Skeletal muscle tissue (tissue), 4 donors: Measurements from ENCODE around the gene OOSP1. TPM values are rescaled to one million over a fixed set of nuclear protein-coding genes. Genes with fewer than 3 reads are reported as not detected.
"Not testable (repeated sequence)": the region's sequence is repeated elsewhere in the genome, so short reads cannot be mapped to it uniquely, and the experiment has no call there.

Experiments used
- H3K27ac ChIP-seq: one replicate; pipeline ENCODE4 v1.7.0; 2013; ENCODE audit warnings: mild to moderate bottlenecking, low read depth, low read length, inconsistent platforms
- H3K27me3 ChIP-seq, 3 donors: one replicate each; pipeline ENCODE4 v1.7.0; 2013; ENCODE audit warnings: low read length in 3 of 3; ENCODE audit not compliant: control insufficient read depth in 3 of 3, insufficient read depth in 3 of 3
- H3K36me3 ChIP-seq, 3 donors: one replicate each; pipeline ENCODE4 v1.7.0; 2013; ENCODE audit warnings: low read length in 3 of 3; ENCODE audit not compliant: control insufficient read depth in 3 of 3, insufficient read depth in 3 of 3
- H3K4me1 ChIP-seq, 3 donors: one replicate each; pipeline ENCODE4 v1.7.0; 2013; ENCODE audit warnings: low read length in 3 of 3, mild to moderate bottlenecking in 3 of 3; ENCODE audit not compliant: control insufficient read depth in 3 of 3, insufficient read depth in 3 of 3
- H3K4me3 ChIP-seq, 3 donors: one replicate each; pipeline ENCODE4 v1.7.0; 2013; ENCODE audit warnings: low read length in 3 of 3
- H3K9ac ChIP-seq, 3 donors: one replicate each; pipeline ENCODE4 v1.7.0; 2013; ENCODE audit warnings: low read length in 3 of 3, mild to moderate bottlenecking in 3 of 3, moderate library complexity in 2 of 3, low read depth in 1 of 3
- H3K9me3 ChIP-seq, 3 donors: one replicate each; pipeline ENCODE4 v1.7.0; 2013; ENCODE audit warnings: low read length in 3 of 3; ENCODE audit not compliant: control insufficient read depth in 3 of 3
- total RNA-seq: library from RNA; depleted of rRNA; stranded (reverse); fragments of >200 nt; gene quantifications from one replicate; pipeline ENCODE4 v1.2.3, GENCODE V29; 2014
- donor health status: Osteomylitis.

The OOSP1 gene, protein sequence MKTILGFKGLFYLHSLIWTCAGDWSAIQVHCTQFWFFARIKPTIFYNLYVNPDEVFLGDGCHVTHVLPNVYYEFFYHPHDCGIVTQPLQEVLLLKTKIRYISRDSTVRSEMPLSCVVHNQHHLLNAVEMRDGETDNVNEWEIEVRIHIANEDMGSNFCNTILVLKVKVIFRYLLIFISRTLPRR
- total RNA-seq = not detected

DNA sequence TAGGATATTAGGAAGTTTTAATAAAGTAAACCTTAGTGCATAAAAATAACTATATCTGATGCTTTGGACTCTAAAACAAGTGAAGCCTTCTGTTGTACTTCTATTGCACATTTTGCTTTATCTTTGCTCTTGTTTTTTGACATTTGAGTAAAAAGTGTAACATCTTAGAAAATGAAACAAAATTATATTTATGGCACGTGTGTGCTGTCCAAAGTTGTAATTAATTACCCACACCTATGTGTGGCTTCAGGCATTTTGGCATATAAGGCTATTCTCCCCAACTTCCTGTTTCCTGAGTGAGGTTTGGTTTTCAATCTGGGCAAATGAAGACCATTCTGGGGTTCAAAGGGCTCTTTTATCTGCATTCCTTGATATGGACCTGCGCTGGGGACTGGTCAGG lies at the start of gene OOSP1:
OOSP1 (plus strand) TSS at position 301 of the 400 bp plus-strand sequence; CDS start at position 324, 23 bp downstream.
- Histone ChIP-seq H3K36me3 (no peaks in the 10 kb centered on the region), H3K4me3 (no peak within 1 kb of the TSS), H3K9ac (no peak within 1 kb of the TSS)

DNA sequence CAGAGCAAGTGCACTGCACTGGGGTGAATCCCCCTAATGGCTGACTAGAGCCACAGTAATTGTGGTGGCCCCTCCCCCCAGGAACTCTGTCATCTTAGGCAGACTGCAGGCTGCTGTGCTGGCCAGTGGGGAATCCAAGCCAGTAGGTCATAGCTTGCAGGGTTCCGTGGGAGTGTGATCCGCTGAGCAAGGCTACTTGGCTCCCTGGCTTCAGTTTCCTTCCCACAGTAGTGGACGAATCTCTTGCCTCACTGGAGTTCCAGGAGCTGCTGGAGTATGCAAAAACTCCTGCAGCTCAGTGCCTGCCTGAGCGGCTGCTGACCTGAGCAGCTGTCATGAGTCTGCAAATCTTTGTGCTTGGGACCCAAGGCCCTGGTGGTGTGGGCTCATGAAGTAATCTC lies 46.5 kb upstream of the OOSP1 start:
- Histone ChIP-seq H3K4me1 (no peaks in the 10 kb centered on the region), H3K36me3 (no peaks in the 10 kb centered on the region), H3K4me3 (no peak overlapping the region), H3K9ac (no peak overlapping the region), H3K27me3 (no peaks in the 10 kb centered on the region), H3K9me3 (peaks cover 0 to 2% (median 2%) of the 10 kb centered on the region in 3 donors), H3K27ac (no peak overlapping the region)

More for the DNA sequence above, at the start of gene OOSP1:
- no peaks in the 10 kb centered on the region for H3K9me3 ChIP-seq
- no peak within 1 kb of the TSS for H3K27ac ChIP-seq
- no peaks in the 10 kb centered on the region for H3K4me1 ChIP-seq
- H3K27me3 ChIP-seq = no peaks in the 10 kb centered on the region

DNA sequence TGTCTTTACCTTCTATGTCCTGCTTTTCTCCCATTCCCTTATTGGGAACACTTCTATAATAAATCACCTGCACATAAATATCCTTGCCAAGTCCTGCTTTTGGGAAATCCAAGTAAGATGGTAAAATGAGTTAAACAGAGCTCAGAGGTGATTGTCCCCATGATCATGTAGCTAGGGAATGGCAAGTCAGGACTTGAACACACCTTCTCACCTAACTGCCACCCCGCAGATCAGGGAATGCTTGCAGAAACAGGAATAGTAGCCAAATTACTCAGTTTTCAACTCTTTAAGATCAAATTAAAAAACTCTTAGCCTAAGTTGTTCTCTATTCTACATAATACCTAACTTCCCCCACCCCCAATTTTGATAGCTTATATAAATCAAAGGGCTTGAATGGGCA lies 43.6 kb upstream of the OOSP1 start:
- H3K27me3 ChIP-seq = no peaks in the 10 kb centered on the region
- H3K4me3 ChIP-seq = no peak overlapping the region
- peaks cover 0 to 2% (median 0%) of the 10 kb centered on the region in 3 donors for H3K9me3 ChIP-seq
- no peak overlapping the region for H3K9ac ChIP-seq
- H3K27ac ChIP-seq = no peak overlapping the region
- H3K4me1 ChIP-seq = no peaks in the 10 kb centered on the region
- H3K36me3 ChIP-seq = no peaks in the 10 kb centered on the region

DNA sequence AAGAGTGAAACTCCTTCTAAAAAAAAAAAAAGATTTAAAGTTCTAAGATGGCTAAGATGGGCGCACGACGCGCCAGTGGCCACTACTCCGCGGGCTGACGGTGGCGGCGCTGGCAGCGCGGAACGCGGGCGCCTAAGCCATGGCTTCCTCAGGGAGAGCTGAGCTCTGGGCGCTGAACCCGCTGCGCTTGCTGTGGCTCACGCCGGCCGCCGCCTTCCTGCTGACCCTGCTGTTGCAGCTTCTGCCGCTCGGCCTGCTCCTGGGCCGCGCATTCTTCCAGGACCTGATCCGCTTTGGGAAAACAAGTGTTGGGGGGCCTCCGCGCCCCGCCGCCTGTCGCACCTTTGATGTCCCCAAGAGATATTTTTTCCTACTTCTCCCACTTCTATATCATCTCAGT lies 40.2 kb upstream of the OOSP1 start:
- H3K9me3 ChIP-seq = no peaks in the 10 kb centered on the region
- H3K36me3 ChIP-seq = no peaks in the 10 kb centered on the region
- no peaks in the 10 kb centered on the region for H3K27me3 ChIP-seq
- H3K4me1 ChIP-seq = no peaks in the 10 kb centered on the region
- no peak overlapping the region for H3K4me3 ChIP-seq
- H3K9ac ChIP-seq = no peak overlapping the region
- no peak overlapping the region for H3K27ac ChIP-seq

DNA sequence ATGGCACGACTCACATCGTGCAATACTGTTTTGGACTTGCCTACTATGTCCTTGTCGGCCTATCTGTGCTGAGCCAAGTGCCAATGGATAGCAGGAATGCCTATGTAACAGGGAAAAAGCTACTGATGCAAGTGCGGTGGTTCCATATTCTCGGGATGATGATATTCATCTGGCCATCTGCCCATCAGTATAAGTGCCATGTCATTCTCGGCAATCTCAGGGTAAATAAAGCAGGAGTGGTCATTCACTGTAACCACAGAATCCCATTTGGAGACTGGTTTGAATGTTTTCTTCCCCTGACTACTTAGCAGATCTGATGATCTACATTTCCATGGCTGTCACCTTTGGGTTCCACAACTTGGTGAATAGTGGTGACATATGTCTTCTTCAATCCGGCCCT lies 39.6 kb upstream of the OOSP1 start:
- Histone ChIP-seq H3K9ac (no peak overlapping the region), H3K9me3 (no peaks in the 10 kb centered on the region), H3K4me1 (no peaks in the 10 kb centered on the region), H3K36me3 (no peaks in the 10 kb centered on the region), H3K4me3 (no peak overlapping the region), H3K27ac (no peak overlapping the region), H3K27me3 (no peaks in the 10 kb centered on the region)

DNA sequence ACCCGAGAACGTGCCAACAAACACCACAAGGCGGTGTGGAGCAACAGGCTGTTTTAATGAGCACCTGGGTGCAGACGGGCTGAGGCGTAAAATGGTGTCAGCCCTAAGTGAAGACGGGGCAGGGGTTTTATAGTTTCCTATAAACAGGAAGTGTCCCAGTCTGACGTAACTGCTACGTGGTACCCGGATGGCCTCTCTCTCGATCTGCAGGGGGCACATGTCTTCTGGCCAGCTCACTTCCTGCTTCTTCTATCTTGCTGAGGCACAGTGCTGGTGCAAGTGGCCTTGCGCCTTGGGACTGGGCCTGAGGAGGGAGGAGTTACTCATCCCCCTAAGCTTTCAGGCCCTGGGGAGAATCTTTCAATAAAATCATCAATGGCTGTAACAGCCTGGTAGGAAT lies 38.7 kb upstream of the OOSP1 start:
- H3K4me3 ChIP-seq = no peak overlapping the region
- H3K9ac ChIP-seq = no peak overlapping the region
- H3K27me3 ChIP-seq = no peaks in the 10 kb centered on the region
- no peak overlapping the region for H3K27ac ChIP-seq
- no peaks in the 10 kb centered on the region for H3K36me3 ChIP-seq
- H3K9me3 ChIP-seq = no peaks in the 10 kb centered on the region
- H3K4me1 ChIP-seq = no peaks in the 10 kb centered on the region

DNA sequence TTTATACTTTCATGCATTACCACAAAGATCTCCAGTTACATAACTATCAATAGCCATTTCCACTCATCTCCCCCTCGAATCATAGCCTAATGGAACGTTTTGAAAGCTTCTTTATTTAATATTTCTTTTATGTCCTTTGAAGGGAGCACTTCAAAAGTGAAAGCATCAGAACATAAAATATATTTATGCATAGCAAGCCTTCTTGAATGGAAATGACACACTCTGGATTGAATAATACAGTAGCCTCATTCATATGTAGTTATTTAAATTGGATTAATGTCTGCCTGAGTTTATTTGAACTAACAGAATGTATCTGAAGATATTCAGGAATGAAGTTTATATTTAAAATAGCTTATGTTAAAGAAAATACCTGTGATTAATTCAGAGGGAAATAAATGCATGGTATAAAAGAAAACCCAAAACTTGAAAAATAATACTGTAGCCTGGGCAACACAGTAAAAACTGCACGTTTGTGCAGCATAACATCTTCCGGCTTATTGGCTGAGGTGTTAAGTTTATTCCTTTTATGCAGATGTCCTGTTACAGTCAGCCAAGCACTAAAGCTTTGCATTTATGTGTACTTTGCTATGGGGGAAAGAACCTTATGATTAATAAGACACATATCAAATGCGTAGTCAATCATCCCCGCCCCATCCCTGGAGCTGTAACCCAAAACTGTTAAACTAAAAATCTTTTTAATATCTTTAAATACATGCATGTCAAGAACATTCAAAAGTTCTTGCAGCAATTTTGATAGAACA lies 37.7 kb upstream of the OOSP1 start:
- Histone ChIP-seq H3K27me3 (no peaks in the 10 kb centered on the region), H3K4me3 (no peak overlapping the region), H3K27ac (no peak overlapping the region), H3K36me3 (no peaks in the 10 kb centered on the region), H3K4me1 (no peaks in the 10 kb centered on the region), H3K9me3 (peaks cover 0 to 2% (median 0%) of the 10 kb centered on the region in 3 donors), H3K9ac (no peak overlapping the region)

DNA sequence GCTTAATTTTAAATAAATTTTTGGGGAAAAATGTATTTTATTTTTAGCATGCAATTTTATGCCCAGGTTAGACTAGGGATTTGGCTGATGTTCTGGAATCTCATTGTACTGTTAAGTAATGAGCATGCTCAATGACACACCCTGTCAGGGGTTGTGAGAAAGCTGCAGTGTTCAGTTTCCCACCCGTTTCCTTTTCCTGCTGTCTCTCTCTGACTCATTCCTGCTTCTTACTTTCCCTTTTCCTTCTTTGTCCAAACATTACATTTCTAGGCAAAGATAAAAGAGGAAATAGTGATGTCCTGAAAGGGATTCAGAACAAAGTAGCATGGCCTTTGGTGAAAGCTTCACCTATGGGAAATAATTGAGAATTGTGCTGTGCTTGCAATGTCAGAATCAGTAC lies 36.9 kb upstream of the OOSP1 start:
- no peaks in the 10 kb centered on the region for H3K36me3 ChIP-seq
- no peak overlapping the region for H3K9ac ChIP-seq
- H3K4me1 ChIP-seq = no peaks in the 10 kb centered on the region
- no peak overlapping the region for H3K27ac ChIP-seq
- peaks cover 0 to 3% (median 0%) of the 10 kb centered on the region in 3 donors for H3K9me3 ChIP-seq
- no peak overlapping the region for H3K4me3 ChIP-seq
- H3K27me3 ChIP-seq = no peaks in the 10 kb centered on the region

DNA sequence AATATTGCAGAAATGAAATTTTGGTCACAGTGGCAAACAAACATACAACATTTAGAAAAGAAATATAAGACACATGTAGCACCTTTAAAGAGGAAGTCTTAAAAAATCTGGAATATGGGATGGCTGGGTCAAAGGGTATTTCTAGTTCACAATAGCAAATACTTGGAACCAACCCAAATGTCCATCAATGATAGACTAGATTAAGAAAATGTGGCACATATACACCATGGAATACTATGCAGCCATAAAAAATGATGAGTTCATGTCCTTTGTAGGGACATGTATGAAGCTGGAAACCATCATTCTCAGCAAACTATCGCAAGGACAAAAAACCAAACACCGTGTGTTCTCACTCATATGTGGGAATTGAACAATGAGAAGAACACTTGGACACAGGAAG lies 34.7 kb upstream of the OOSP1 start:
- not testable (repeated sequence) for H3K36me3 ChIP-seq, H3K9ac ChIP-seq, H3K4me3 ChIP-seq, H3K27ac ChIP-seq, H3K9me3 ChIP-seq, H3K4me1 ChIP-seq, H3K27me3 ChIP-seq

DNA sequence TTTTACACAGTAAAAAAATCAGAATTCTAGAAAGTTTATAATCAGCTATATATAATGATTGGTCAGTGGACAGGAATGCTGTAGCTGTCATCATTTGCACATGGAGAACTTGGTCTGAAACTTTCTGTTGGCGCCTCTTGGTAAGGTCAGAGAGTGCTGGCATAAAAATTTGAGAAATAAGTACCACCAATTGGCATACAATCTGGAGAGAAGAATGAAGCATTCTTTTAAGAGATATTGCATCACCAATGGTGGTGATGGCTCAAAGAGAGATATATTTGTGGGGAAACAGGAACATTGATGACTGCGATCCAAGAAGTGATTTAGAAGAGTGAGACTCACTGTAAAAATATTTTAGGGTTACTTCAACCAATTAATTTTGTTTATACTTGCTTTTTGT lies 19.8 kb upstream of the OOSP1 start:
- Histone ChIP-seq H3K9me3 (peaks cover 5 to 13% (median 9%) of the 10 kb centered on the region in 3 donors), H3K27ac (no peak overlapping the region), H3K4me3 (no peak overlapping the region), H3K9ac (no peak overlapping the region), H3K27me3 (no peaks in the 10 kb centered on the region), H3K4me1 (no peaks in the 10 kb centered on the region), H3K36me3 (no peaks in the 10 kb centered on the region)
